Endodermal cell (in vitro differentiated cells): Measurements from ENCODE around the gene PC. TPM values are rescaled to one million over a fixed set of nuclear protein-coding genes. Genes with fewer than 3 reads are reported as not detected.
A peak's percentile ranks its signal among the peaks of the same experiment; 100 is the strongest.

Experiments used
- DNase-seq: peaks from one replicate; pipeline ENCODE4 v3.0.0-alpha.2; 2017
- H3K27ac ChIP-seq: 2 replicates; pipeline ENCODE4 v1.5.1; 2013; ENCODE audit warnings: mild to moderate bottlenecking, low read depth, low read length, moderate library complexity
- H3K27me3 ChIP-seq: 2 replicates; pipeline ENCODE4 v1.6.1; 2013; ENCODE audit warnings: mild to moderate bottlenecking, low read length, moderate library complexity; ENCODE audit not compliant: insufficient read depth, control insufficient read depth, poor library complexity, severe bottlenecking
- H3K36me3 ChIP-seq: 2 replicates; pipeline ENCODE4 v1.7.0; 2013; ENCODE audit warnings: mild to moderate bottlenecking, low read length, moderate library complexity; ENCODE audit not compliant: control insufficient read depth, insufficient read depth
- H3K4me1 ChIP-seq: one replicate; pipeline ENCODE4 v1.7.0; 2013; ENCODE audit warnings: low read length; ENCODE audit not compliant: control insufficient read depth, insufficient read depth
- H3K4me3 ChIP-seq: 2 replicates; pipeline ENCODE4 v1.5.1; 2013; ENCODE audit warnings: mild to moderate bottlenecking, low read length, moderate library complexity
- H3K9ac ChIP-seq: 2 replicates; pipeline ENCODE4 v1.6.1; 2013; ENCODE audit warnings: mild to moderate bottlenecking, low read length, moderate library complexity; ENCODE audit not compliant: poor library complexity, severe bottlenecking; ENCODE audit errors: extremely low read depth
- H3K9me3 ChIP-seq: 2 replicates; pipeline ENCODE4 v1.6.1; 2013; ENCODE audit warnings: mild to moderate bottlenecking, low read length, moderate library complexity; ENCODE audit not compliant: control insufficient read depth
- H3K27ac Mint-ChIP-seq: 2 replicates; pipeline ENCODE4 v1.8.0; 2020; ENCODE audit warnings: mixed read lengths
- H3K27me3 Mint-ChIP-seq: 2 replicates; pipeline ENCODE4 v1.8.0; 2021; ENCODE audit warnings: mild to moderate bottlenecking, mixed read lengths; ENCODE audit not compliant: insufficient read depth
- H3K36me3 Mint-ChIP-seq: 2 replicates; pipeline ENCODE4 v1.8.0; 2020; ENCODE audit warnings: low read depth, mixed read lengths
- H3K4me1 Mint-ChIP-seq: 2 replicates; pipeline ENCODE4 v1.8.0; 2020; ENCODE audit warnings: mixed read lengths
- H3K4me3 Mint-ChIP-seq: 2 replicates; pipeline ENCODE4 v1.8.0; 2020; ENCODE audit warnings: mild to moderate bottlenecking, moderate library complexity, mixed read lengths
- H3K9me3 Mint-ChIP-seq: 2 replicates; pipeline ENCODE4 v1.8.0; 2020; ENCODE audit warnings: mild to moderate bottlenecking, mixed read lengths
- CTCF ChIP-seq: fragments of 200-600 bp; sonication (generic); conservative IDR thresholded peaks from 2 replicates; pipeline ENCODE4 v1.5.0; 2021; ENCODE audit warnings: antibody characterized with exemption, mild to moderate bottlenecking
- WGBS, 2 experiments: methylation state at CpG; one replicate each; pipeline versions ENCODE4 v1.1.5 to v1.1.7; 2013; ENCODE audit warnings: missing lambda C conversion rate in 2 of 2, mixed read lengths in 1 of 2; ENCODE audit not compliant: insufficient coverage in 1 of 2, insufficient read length in 1 of 2; 5-methylcytosine and 5-hydroxymethylcytosine counted together
- total RNA-seq, 2 donors: library from RNA; stranded (reverse); fragmentation: NEBNext Ultra II Directional in 1 of 2; extraction: Animal tissue kit (Norgen Biotek cat#: 25700) in 1 of 2; gene quantifications; 2 replicates in 1 of 2; 3 replicates in 1 of 2; pipeline ENCODE4 v1.2.1, GENCODE V29; 2021

The PC gene
- total RNA-seq, 2 donors from 2014 or later = 21.9 to 24.4 TPM

- 94 to 98% methylated on average over 10 to 19 of the region's 19 CpGs for WGBS, 2 experiments
- TF ChIP-seq CTCF = no peak
- Histone ChIP-seq H3K4me3 (peak overlapping the region; percentile 62), H3K36me3 (no peaks in the 10 kb centered on the region), H3K27me3 (no peaks in the 10 kb centered on the region), H3K9ac (no peak overlapping the region), H3K4me1 (no peaks in the 10 kb centered on the region), H3K27ac (no peak overlapping the region), H3K9me3 (no peaks in the 10 kb centered on the region)
- H3K27ac Mint-ChIP-seq = no peak overlapping the region
- no peak for DNase-seq
- H3K27me3 Mint-ChIP-seq = no peaks in the 10 kb centered on the region
- no peaks in the 10 kb centered on the region for H3K9me3 Mint-ChIP-seq
- H3K4me3 Mint-ChIP-seq = peak overlapping the region; percentile 67
- peaks cover 4% of the 10 kb centered on the region for H3K4me1 Mint-ChIP-seq
- no peaks in the 10 kb centered on the region for H3K36me3 Mint-ChIP-seq
Observed at GRCh38 chr11:66857927-66858185, 100.3 kb downstream of the PC start.

GRCh38 chr11:66857234-66857926, 100.8 kb downstream of the PC start:
- H3K36me3 ChIP-seq = no peaks in the 10 kb centered on the region
- TF ChIP-seq CTCF = no peak
- H3K9me3 ChIP-seq = no peaks in the 10 kb centered on the region
- Mint-ChIP-seq H3K27ac (no peak overlapping the region), H3K4me1 (peaks cover 4% of the 10 kb centered on the region), H3K36me3 (no peaks in the 10 kb centered on the region), H3K4me3 (peak overlapping the region; percentile 67), H3K9me3 (no peaks in the 10 kb centered on the region), H3K27me3 (no peaks in the 10 kb centered on the region)
- H3K4me3 ChIP-seq = peak overlapping the region; percentile 62
- H3K27ac ChIP-seq = no peak overlapping the region
- 31 to 92% methylated on average over 11 to 46 of the region's 47 CpGs for WGBS, 2 experiments
- no peaks in the 10 kb centered on the region for H3K27me3 ChIP-seq
- H3K9ac ChIP-seq = no peak overlapping the region
- H3K4me1 ChIP-seq = no peaks in the 10 kb centered on the region
- peak; percentile 78 for DNase-seq

GRCh38 chr11:66856496-66857233, 101.5 kb downstream of the PC start, which contains the start of gene LRFN4:
LRFN4 (plus strand) TSS chr11:66857064; CDS start chr11:66857745, 681 bp downstream.
- Mint-ChIP-seq H3K27me3 (no peaks in the 10 kb centered on the region), H3K27ac (peak within 1 kb of the TSS; percentile 92), H3K9me3 (no peaks in the 10 kb centered on the region), H3K4me3 (peak within 1 kb of the TSS; percentile 72), H3K36me3 (no peaks in the 10 kb centered on the region), H3K4me1 (peaks cover 4% of the 10 kb centered on the region)
- no peaks in the 10 kb centered on the region for H3K4me1 ChIP-seq
- H3K27me3 ChIP-seq = no peaks in the 10 kb centered on the region
- DNase-seq = no peak
- TF ChIP-seq CTCF = no peak
- peak within 1 kb of the TSS; percentile 52 for H3K9ac ChIP-seq
- no peaks in the 10 kb centered on the region for H3K9me3 ChIP-seq
- peak within 1 kb of the TSS; percentile 80 for H3K27ac ChIP-seq
- no peaks in the 10 kb centered on the region for H3K36me3 ChIP-seq
- H3K4me3 ChIP-seq = peak within 1 kb of the TSS; percentile 83
- WGBS, 2 experiments = 0 to 1% methylated on average over 29 to 103 of the region's 103 CpGs
